SK-N-SH treated with all-trans-retinoic acid at 6 μM for 48 hours (cell line): ENCODE data around the gene RAB5B.

Source experiments
- BACH2 ChIP-seq: fragments of 250-450 bp; sonication (Bioruptor Pico); IDR thresholded peaks from 2 replicates; pipeline ENCODE4 v1.9.0; 2021; ENCODE audit warnings: mild to moderate bottlenecking, borderline replicate concordance
- ESRRG ChIP-seq: fragments of 250-450 bp; sonication (Bioruptor Pico); IDR thresholded peaks from 2 replicates; pipeline ENCODE4 v1.6.1; 2021; ENCODE audit warnings: mild to moderate bottlenecking
- ZNF565 ChIP-seq: fragments of 450-650 bp; formaldehyde crosslinking; conservative IDR thresholded peaks from 2 replicates; pipeline ENCODE4 v1.5.0; 2020; ENCODE audit warnings: low read depth, mild to moderate bottlenecking, moderate library complexity
- TF ChIP-seq, protein P1 (sequence below): fragments of 250-450 bp; sonication (Bioruptor Pico); IDR thresholded peaks from 2 replicates; pipeline ENCODE4 v1.8.0; 2020; ENCODE audit warnings: mild to moderate bottlenecking, moderate library complexity, borderline replicate concordance

DNA sequence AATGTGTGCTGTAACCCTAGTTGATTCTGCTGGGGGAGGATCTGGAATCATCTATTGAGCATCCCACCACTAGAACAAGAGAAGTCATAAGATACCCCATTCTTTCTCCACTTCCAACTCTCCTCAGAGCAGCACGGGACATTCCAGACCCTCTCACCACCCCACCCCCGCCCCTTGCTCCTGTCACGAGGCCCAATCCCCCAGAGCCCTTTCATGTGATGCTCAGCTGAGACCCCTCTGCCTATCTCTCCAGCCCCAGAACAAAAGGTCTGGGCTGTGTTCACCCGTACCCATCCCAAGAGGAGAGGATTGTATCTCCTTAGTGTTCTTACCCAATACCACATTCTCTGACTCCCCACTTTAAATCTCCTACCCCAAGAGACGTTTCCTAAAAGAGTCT lies 8.6 kb upstream of the RAB5B start:
- TF ChIP-seq, protein P1, sequence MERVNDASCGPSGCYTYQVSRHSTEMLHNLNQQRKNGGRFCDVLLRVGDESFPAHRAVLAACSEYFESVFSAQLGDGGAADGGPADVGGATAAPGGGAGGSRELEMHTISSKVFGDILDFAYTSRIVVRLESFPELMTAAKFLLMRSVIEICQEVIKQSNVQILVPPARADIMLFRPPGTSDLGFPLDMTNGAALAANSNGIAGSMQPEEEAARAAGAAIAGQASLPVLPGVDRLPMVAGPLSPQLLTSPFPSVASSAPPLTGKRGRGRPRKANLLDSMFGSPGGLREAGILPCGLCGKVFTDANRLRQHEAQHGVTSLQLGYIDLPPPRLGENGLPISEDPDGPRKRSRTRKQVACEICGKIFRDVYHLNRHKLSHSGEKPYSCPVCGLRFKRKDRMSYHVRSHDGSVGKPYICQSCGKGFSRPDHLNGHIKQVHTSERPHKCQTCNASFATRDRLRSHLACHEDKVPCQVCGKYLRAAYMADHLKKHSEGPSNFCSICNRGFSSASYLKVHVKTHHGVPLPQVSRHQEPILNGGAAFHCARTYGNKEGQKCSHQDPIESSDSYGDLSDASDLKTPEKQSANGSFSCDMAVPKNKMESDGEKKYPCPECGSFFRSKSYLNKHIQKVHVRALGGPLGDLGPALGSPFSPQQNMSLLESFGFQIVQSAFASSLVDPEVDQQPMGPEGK (CRISPR knock-in tag): no peak
- no peak for TF ChIP-seq ZNF565
- no peak for TF ChIP-seq ESRRG
- TF ChIP-seq BACH2: no peak
